ENCODE data around the gene CATSPERB.
"Not testable (repeated sequence)": the region's sequence is repeated elsewhere in the genome, so short reads cannot be mapped to it uniquely, and the experiment has no call there.

Gene CATSPERB

DNA sequence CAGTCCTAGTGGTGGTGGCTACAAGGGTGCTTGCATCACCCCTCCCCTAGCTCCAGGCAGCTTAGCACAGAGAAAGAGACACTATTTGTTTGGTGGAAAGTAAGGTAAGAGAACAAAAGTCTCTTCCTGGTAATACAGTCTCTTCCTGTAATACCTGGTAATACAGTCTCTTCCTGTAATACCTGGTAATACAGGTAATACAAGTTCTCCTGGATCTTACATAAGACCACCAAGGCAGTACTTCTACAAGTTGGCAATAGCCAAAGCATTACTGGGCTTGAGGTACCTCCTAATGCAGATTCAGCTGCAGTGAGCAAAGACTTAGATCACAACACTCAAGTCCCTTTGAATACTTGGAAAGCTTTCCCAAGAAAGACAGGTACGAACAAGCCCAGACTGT, 77.0 kb downstream of the CATSPERB start:
- no peak for DNase-seq

DNA sequence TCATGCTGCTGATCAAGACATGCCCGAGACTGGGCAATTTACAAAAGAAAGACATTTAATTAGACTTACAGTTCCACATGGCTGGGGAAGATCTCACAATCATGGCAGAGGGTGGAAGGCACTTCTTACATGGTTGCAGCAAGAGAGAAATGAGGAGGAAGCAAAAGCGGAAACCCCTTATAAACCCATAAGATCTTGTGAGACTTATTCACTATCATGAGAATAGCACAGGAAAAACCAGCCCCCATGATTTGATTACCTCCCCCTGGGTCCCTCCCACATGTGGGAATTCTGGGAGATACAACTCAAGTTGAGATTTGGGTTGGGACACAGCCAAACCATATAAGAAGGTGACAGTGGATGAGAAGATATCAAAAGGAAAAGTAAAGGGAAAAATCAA, 78.4 kb downstream of the CATSPERB start:
- DNase-seq = no peak

DNA sequence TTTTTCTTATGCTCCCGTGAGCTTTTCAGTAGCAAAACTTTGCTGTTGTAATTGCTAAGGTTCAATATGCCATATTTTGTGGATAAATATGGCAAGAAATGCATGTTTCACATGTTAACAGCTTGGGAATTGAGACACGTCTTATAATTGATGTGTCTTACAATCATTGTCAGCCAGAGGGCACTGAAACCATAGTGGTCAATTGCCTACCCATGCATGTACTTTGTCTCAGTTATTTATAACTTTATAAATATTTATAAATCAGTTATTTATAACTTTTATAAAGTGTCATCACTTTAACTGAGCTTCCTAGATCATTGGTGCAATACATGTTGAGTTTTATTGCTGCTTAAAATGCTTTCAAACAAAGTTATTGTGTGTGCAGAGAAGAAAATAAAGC, 82.0 kb downstream of the CATSPERB start:
- peak; percentile 7 for DNase-seq

DNA sequence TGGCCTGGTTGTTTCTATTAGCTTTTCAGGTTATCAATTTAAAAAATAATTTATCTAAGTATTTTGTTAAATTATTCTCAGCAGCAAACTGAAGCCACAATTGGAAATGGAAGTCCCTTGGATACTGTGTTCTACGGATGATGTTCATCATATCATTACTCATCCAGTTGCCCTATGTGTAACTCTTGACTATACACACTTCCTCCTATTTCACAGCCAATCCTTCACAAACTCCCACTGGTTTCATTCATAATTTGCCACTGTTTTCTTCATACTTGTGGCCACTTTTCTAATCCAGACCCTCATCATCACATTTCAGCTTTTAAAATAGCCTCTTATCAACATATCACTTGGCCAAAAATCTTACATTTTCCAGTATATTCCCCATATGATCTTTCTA, 84.0 kb downstream of the CATSPERB start:
- no peak for DNase-seq

DNA sequence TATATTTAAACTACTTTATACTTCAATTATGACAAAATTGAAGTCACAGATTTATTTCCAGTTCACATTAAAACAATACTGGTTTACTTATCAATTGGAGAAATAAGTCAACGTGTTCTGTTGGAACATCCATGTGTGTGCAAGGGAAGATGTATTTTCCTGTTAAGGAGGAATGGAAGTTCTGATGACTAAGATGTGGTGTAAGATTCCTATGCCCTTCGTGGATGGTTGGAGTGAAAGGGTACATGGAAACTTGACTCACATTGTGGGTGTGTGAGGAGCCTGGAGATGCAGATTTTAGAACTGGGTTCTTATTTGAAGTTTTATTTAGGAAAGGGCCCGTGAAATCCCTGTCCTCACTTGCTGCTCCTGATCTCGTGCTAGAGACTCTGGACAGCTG, 95.3 kb downstream of the CATSPERB start:
- no peak for DNase-seq

DNA sequence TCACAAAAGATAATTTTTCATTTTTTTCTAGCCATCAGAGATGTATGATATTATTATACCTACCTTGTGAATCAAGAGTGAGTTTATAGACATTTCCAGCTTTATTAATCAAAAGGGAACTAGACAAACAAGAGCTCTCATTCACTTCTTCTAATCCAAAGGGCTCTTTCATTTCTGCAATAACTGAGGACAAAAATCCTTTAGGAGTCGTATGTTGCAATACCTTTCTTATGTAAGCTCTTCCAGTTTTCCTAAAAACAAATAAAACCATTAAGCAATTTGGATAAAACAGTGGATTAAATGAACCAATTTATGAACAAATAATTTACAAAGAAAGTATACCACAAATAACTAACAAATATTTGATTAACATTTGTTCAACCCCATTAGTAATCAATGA, 107.1 kb downstream of the CATSPERB start:
- no peak for DNase-seq

DNA sequence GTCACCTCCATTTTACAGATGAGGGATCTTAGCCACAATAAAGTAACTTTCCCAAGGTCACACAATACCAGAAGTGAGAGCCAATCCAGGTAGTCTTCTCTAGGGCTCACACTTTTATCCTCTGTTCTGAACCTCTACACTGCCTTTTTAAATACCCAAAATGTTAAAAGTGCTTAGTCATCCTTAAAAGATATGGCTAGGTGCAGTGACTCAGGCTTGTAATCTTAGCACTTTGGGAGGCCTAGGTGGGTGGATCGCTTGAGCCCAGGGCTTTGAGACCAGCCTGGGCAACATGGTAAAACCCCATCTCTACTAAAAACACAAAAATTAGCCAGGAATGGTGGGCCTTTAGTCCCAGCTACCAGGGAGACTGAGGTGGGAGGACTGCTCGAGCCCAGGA, 117.7 kb downstream of the CATSPERB start:
- no peak for DNase-seq

DNA sequence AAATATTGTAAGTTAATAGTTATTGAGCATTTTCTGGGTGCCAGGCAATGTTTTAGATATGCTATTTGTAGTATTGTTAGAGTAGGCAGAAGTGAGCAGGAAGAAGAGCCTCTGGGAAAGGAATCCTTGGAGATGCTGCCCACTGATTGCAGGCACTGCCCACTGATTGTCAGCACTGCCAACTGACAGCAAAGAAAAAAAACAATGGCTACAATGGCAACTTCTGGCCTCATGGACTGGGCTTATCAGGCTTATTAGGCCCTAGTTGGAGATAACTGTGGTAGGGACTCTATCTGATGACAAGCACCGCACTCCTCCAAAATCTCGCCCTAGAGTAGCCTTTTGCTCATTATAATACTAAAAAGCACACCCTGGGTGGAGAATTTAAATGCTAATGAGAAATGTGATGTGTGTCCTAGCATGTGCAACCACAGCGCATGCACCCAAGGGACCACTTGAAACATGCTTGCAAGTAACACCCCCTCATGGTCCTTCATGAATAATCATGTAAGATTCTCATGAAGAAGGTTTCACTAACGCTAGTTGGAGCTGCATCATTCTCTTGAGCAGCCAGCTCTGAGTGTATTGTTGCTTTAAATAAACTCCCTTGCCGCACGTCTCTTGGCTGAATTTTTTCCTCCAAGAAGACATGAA, 118.3 kb downstream of the CATSPERB start:
- DNase-seq = no peak

DNA sequence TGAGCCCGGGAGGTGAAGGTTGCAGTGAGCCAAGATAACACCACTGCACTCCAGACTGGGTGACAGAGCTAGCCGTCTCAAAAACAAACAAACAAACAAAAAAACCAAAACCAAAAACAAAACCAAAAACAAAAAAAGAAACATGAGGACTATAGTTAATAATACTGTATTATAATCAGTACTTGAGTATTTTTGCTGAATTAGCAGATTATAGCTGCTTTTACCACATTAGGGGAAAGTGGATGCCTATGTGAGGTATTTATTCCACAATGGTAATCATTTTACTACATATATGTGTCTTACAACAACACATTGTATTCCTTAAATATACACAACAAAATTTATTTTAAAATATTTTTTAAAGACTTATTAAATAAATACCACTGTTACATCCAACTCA, 120.4 kb downstream of the CATSPERB start:
- no peak for DNase-seq

DNA sequence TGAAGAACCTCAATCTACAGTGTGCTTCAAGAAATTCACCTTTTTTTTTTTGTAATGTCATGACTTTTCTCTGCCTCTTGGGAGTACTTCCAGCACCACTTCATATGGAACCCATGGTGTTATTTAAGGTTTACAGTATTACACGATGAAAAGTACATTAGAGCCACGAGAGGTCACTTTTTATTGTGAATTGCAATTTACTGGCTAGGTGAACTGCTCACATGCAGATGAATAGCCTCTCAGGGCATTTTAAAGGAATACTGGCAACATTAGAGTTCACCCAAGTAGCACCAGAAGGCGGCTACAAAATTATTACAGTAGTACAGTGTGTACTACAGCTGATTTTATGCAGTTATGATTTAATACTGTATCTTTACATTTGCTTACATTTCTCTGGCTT, 122.7 kb downstream of the CATSPERB start:
- no peak for DNase-seq

DNA sequence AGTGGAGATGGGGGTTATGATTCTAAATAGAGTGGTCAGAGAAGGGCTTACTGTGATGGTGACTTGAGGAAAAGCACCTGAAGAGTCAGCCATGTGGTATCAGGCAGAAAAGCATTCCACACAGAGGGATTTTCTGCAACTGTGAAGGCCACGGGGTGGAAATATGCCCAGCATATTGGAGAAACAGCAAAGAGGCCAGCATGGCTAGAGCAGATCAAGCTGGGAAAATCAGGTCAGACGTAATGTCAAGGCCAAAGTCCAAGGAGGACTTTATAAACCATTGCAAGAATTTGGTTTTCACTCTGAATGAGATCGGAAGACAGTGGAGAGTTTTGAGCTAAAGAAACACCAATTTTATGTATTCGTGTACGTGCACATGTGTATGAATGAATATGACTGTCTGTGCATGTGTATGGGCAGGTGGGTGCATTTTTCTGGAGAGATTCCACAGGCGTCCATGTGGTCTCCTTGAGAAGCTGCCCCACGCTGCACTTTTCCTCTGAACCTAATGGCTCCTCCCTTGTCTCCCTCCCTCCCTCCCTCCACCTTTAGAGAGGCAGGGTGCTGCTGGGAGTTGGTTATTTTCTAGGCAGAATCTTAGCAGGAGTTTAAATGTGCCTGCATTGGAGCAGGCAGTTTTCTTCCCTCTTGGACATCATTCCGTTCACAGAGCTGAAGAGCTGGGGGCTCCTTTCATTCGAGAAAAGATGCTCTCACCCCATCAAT, 124.4 kb downstream of the CATSPERB start:
- DNase-seq = no peak

DNA sequence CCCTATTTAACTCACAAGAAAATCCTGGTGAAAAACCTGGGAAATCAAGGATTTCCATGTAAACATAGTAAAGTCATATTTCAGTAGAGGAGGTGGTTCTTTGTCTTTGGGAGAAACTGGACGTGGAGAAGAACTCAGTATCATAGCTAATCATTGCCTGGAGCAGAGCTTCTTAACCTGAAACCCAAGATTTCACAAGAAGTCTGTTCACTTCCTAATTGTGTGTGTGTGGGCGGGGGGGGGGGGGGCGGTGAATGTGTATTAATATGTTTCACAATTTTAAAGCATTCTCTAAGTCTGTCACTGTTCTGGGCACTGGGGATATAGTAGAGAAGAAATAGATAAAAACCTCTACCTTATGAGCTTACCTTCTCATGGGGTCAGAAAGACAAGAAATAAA, 125.0 kb downstream of the CATSPERB start:
- no peak for DNase-seq

DNA sequence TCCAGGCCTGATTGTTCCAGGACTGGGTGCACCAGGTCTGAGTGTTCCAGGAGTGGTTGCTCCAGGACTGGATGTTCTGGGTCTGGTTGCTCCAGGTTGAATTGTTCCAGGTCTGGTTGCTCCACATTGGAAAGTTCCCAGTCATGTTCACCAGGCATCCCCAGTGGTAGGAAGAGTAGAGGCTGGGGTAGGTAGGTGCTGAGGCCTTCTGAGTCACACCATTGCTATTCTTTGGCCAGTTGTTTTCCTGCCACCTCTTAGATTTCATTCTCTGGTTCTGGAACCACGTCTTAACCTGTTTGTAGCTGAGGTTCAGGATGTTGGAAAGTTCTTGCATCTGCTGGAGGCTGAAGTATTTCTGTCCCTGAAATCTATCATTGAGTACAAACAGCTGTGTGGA, 127.3 kb downstream of the CATSPERB start:
- not testable (repeated sequence) for DNase-seq

DNA sequence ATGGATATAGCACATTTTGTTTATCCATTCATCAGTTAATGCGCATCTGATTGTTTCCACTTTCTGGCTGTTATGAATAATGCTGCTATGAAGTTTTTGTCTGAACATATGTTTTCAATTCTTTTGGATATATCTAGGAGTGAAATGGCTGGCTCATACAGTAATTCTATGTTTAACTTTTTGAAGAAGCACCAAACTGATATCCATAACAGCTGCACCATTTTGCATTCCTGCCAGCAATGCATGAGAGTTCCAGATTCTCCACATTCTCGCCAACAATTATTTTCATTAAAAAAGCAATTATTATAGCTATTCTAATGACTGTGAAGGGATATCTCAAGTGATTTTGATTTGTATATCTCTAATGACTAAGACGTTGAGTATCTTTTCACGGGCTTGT, 131.9 kb downstream of the CATSPERB start:
- DNase-seq = no peak

DNA sequence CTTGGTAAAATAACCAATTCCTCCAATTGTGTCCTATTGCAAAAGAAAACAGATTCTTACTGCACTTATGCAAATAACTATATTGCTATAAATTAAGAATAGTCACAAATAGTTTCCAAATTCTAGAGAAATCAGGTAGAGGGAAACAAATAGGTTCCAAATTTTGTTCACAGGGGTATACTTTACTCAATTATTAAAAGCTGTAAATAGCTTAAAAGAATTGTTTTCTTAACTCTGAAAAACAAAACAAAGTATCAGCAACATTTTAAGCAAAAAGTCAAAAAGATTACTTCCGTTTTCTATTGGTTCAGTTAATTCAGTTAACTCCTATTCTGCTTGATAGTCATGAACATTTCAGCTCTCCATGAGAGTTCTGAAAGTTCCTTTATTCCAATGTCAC, 136.2 kb downstream of the CATSPERB start:
- no peak for DNase-seq

DNA sequence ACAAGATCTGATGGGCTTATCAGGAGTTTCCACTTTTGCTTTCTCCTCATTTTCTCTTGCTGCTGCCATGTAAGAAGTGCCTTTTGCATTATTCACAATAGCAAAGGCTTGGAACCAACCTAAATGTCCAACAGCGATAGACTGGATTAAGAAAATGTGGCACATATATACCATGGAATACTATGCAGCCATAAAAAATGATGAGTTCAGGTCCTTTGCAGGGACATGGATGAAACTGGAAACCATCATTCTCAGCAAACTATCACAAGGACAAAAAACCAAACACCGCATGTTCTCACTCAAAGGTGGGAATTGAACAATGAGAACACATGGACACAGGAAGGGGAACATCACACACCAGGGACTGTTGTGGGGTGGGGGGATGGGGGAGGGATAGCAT, 137.9 kb downstream of the CATSPERB start:
- not testable (repeated sequence) for DNase-seq

DNA sequence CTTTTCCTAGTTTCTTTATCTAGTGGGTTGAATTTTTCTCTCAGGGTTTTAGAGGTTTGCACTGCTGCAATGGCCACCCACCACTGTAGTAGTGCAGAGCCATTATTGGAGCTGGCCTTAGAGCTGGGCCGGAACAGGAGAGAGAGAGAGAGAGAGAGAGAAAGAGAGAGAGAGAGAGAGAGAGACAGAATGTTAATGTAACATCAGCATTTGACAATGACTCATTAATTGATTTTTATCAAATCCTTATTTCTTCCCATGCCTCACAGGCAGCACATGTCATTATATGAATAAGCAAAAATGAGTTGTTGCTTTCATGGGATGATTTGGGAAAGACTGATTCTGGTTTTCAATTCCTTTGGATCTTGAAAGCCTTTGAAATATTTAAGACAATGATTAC, 145.5 kb downstream of the CATSPERB start:
- no peak for DNase-seq

DNA sequence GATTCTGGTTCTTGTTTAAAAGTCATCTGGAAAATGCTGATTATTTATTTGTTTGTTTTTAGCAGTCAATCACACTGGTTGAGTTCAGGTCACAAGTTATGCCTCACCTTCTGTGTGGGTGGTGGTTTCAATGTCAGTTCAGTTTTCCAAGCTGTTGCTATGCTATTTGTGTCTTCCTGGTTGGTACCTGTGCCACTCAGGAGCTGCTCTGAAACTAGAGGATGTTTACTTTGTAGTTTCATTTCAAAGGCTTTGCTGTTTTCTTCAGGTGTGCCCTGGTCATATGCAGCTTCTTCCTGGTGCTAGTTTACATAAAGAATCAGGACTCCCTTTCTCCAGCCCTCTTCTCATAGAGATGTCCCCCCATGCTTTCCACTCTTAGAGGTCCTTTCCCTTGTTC, 146.0 kb downstream of the CATSPERB start:
- DNase-seq = no peak

DNA sequence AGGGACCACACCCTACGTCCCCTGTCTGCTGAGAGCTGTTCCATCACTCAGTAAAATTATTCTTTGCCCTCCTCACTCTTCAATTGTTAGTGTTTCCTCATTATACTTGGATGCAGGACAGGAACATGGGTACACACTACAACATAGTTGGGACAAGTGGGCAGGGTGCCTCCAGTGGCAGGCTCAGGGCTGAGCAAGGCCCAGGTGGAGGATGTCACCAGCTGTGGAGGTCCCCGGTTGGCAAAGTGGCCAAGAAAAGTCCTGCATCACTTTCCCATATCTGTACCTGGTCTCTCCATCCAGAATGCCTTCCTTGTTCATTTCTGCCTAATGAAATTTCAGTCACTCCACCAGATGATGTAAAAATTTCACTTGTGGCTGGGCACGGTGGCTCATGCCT, 149.1 kb downstream of the CATSPERB start:
- no peak for DNase-seq

DNA sequence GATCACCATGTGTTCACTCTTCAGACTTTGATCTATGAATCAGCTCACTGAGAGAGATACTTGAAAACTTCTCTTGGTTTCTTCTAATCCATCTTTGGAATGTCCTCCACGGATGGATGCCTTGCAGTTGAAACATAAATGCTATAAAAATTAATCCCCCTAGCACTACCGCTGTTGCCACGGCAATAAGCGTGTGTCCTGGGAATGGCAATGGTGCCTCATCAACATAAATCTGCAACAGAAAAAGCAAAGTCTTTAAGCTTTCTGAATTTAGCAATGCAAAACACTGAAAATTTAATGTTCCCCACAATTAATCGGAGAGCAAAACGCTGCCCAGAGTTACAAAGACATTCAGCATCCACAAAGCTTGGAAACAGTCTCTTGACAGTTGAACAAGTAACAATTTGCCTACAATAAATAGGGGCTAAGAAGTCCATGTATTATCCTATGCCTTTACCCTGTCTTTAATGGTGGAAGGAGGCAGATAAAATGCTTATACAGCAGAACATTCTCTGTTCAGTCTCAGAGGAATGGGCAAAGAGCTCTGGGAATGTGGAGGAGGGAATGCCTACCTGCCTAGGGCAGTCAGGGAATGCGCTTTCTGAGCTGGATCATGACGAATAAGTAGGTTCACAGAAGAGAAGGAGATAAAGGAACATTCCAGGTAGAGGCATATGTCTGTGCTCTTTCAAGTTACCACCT, 150.9 kb downstream of the CATSPERB start:
- no peak for DNase-seq

DNA sequence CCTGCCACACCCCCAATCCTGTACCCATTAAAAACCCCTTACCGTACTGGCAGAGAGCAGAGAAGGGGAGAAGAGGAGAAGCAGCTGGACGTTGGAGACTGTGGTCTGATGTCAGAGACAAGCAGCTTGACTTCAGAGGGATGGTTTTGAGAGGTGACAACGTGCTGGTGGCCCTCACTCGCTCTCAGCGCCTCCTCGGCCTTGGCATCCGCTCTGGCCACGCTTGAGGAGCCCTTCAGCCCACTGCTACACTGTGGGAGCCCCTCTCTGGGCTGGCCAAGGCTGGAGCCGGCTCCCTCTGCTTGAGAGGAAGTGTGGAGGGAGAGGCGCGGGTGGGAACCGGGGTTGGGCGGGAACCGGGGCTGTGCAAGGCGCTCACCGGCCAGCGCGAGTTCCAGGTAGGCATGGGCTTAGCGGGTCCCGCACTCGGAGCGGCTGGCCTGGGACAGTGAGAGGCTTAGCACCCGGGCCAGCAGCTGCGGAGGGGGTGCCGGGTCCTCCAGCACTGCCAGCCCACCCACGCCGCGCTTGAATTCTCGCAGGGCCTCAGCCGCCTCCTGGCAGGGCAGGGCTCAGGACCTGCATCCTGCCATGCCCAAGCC, 154.2 kb downstream of the CATSPERB start:
- no peak for DNase-seq

DNA sequence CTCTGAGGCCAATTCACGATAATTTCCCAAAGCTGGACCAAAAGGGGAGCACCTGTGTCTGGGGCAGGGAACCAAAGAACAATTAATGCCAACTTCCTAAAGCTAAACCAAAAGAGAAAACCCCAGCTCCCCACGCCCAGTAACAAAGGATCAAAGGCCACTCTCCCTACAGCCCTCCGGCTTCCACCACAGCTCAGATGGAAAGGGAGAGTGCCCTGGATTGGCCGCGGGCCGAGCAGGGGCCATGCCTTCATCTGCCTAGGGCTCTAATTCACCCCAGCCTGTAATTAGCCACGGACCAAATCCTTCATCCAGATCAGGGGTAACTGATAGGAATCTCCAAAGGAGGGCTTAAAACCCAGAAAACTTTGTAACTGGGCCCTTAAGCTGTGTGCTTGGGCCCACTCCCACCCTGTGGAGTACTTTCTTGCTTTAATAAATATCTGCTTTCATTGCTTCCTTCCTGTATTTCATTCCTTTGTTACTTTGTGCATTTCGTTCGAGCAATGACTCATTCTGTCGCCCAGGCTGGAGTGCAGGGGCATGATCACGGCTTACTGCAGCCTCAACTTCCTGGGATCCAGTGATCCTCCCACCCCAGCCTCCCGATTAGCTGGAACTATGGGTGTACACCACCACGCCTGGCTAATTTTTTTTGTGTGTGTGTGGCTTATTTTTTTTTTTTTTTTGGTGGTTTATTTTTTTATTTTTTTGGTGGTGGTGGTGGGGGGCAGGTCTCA, 156.2 kb downstream of the CATSPERB start:
- no peak for DNase-seq

Measured in SHP77 treated with DMSO at 0.1 percent for 48 hours (cell line).